Suprapubic skin (tissue), 4 donors: Measurements from ENCODE around the gene GLIS1.

ENCODE experiments used
- CTCF ChIP-seq, 2 donors: fragments of 200-600 bp in 1 of 2; fragments of 450-650 bp in 1 of 2; sonication (generic) in 1 of 2; IDR thresholded peaks; one replicate each; pipeline ENCODE4 v1.5.1; 2016 to 2019; ENCODE audit warnings: antibody characterized with exemption in 2 of 2, mild to moderate bottlenecking in 1 of 2, moderate library complexity in 1 of 2
- EP300 ChIP-seq: sonication (generic); formaldehyde crosslinking; IDR thresholded peaks from one replicate; pipeline ENCODE4 v1.6.1; 2017; ENCODE audit warnings: antibody characterized with exemption
- POLR2A ChIP-seq, 2 donors: fragments of 450-650 bp; IDR thresholded peaks; one replicate each; pipeline ENCODE4 v1.6.1; 2017; ENCODE audit warnings: antibody characterized with exemption in 2 of 2, mild to moderate bottlenecking in 2 of 2, moderate library complexity in 2 of 2
- POLR2AphosphoS5 ChIP-seq, 3 donors: sonication (generic); formaldehyde crosslinking; IDR thresholded peaks; one replicate each; pipeline ENCODE4 v1.6.1; 2017; ENCODE audit warnings: antibody characterized with exemption in 3 of 3

- no peak for TF ChIP-seq CTCF (IDR thresholded peaks at IDR 0.05)
- no peak for TF ChIP-seq POLR2AphosphoS5 (IDR thresholded peaks at IDR 0.05)
- no peak for TF ChIP-seq POLR2A (IDR thresholded peaks at IDR 0.05)
- no peak for TF ChIP-seq EP300
Observed at GRCh38 chr1:53481456-53481855, 257.5 kb downstream of the GLIS1 start.
